ENCODE data around the gene PMAIP1.

Gene PMAIP1

GRCh38 chr18:59916746-59917145 lies 16.9 kb downstream of the PMAIP1 start:
- DNase-seq, result no peak

- no peak for DNase-seq
Observed at GRCh38 chr18:59917422-59917821, 17.6 kb downstream of the PMAIP1 start.

DNA sequence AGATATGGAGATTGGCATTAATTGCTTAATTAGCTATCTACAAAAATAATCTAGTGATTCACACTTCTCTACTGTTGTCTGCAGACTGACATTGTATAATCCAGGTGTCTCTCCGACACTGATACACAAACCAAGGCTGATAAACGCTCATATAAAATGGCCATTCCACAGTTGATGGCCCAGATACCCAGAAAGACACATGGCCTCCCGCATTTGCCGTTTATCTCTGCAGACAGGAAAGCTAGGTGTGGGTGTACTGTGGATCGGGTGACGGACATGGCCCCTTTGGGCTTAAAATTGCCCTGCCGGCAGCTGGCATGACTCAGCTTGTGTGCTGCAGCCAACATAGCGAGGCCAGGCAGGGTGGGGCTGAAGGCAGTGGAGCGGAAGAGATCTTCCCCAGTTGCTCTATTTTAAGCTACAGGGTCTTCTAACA lies 18.5 kb downstream of the PMAIP1 start:
- no peak for DNase-seq

DNA sequence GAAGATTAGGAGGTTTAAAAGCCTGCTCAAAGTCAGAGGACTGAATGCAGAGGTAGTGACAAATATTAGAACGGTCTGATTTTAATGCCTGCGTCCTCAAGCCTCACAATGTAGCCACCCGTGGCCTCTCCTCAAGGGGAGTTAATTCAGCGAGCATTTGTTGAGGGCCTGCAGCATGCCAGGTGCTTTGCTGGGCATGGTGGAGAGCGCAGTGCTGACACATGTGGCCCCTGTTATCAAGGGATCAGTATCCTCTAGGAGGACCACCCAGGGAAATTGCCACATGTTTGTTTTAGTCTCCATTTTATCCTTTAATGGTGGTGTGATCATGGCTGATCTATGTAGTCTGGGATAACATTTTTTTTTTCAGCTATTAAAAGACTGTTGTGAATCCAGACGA lies 19.2 kb downstream of the PMAIP1 start:
- no peak for DNase-seq

GRCh38 chr18:59921384-59921891 lies 21.6 kb downstream of the PMAIP1 start:
- peak in 1 of 2 donors; percentile 31 for DNase-seq

GRCh38 chr18:59923539-59924196 lies 23.9 kb downstream of the PMAIP1 start:
- DNase-seq, result no peak

DNA sequence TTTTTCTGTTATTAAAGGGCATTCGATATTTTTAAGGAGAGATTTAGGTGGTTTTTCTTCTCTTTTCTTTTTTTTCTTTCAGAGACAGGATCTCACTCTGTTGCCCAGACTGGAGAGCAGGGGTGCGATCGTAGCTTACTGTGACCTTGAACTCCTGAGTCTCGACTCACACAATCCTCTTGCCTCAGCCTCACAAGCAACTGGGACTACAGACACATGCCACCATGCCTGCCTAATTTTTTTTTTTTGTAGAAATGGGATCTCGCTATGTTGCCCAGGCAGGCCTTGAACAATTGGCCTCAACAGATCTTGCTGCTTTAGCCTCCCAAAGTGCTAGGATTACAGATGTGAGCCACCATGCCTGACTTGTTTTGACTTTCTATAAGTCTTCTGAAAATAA lies 26.3 kb downstream of the PMAIP1 start:
- no peak for DNase-seq

DNA sequence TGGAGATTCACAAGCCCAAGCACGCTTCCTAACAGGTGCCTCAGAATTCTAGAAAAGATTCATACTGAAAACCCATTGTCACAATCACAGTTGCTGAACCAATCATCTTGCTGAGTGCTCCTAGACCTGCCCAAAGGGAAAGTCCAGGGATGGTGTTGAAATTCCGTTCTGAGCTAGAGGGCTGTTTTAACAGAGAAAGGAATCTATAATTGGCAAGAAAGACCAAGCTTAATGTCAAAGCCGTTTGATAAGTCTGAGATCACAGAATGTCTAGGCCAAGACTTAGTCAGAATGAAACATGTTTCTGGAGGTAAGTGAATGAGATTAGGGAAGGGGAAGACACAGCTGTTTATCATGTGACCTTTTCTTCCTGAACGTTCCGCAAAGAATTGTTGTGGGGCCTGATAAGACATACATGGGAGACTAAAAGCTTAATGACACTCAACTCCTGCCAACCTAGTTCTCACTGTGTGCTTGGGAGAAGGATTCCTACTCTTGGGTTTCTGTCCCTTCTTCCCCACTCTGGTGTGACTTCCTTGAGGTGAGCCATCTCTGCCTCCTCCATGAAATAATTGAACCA lies 27.5 kb downstream of the PMAIP1 start:
- peak in 1 of 2 donors; percentile 31 for DNase-seq

GRCh38 chr18:59928201-59928600 lies 28.4 kb downstream of the PMAIP1 start:
- DNase-seq, result no peak

DNA sequence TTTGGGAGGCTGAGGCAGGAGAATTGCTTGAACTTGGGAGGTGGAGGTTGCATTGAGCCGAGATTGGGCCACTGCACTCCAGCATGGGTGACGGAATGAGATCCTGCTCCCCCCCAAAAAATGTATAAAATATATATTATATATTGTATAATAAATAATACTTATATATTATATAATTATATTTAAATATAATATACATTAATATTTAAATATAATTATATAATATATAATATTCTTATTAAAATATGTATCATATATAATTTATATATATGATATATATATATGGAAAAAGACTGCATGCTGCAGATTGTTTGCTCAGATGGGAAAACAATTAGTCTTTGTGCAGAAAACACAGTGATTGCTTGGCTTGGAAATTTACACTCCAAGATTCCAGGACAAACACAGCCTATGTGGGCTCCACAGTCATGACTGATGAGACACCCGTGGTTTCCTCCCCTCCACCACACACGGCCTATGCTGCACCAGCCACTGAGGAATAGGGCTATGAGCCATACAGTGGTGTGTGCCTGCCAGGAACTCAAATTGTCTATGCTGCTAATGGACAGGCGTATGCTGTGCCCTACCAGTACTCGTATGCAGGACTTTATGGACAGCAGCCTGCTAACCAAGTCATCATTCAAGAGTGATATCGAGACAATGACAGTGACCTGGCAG lies 30.0 kb downstream of the PMAIP1 start:
- DNase-seq, result no peak

DNA sequence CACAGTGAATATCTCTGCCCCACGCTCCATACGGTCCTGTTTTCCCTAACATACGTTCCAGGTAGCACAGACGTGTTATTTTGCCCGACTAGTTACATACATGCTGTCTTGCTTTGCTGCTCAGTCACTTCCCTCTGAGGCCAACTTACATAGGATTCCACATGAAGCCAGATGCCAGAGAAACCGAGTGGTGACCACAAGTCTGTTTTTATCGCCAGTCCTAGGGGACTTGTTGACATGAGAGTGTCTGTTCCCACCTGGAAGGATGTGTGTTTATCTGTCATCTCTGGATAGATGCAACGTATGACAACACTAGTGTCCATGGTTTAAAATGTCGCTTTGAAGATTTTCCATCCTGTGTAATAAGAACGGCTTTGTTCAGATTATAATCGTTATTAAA lies 32.6 kb downstream of the PMAIP1 start:
- no peak for DNase-seq

GRCh38 chr18:59938676-59939075 lies 38.9 kb downstream of the PMAIP1 start:
- DNase-seq, result no peak

DNA sequence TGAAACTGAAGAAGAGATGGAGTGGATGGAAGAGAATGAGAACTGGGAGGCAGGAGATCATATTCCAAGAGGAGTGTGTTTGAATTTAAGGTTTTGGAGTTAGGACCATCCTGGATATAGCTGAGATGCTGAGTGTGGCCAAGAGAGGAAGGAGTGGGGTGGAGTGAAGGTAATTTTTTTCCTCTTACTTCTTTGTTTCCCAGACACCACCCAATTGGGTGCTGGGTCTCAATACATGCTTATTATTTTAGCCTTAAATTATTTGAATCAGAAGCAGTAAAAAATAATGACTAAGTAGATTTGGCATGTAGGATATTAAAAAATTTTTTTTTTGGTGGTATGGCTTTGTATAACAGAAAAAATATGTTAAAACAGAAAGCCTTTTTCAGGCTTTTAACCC lies 39.3 kb downstream of the PMAIP1 start:
- no peak for DNase-seq

DNA sequence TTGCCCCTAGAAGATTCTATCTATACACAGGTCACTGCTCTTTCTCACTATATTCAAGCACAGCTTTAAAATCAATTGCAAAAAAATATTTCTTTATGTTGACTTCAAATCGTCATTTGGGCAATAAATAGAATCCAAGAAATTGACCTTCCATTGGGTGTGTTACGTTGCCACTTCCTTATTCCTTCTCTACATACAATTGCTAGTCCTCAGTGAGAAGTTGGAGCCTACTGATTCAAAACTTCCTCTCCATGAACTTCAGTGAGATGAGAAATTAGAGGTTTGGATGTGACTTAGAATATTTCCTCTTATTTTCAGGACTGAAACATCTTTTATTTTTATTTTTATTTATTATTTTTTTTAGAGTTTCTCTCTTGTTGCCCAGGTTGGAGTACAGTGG lies 40.3 kb downstream of the PMAIP1 start:
- DNase-seq, result no peak

DNA sequence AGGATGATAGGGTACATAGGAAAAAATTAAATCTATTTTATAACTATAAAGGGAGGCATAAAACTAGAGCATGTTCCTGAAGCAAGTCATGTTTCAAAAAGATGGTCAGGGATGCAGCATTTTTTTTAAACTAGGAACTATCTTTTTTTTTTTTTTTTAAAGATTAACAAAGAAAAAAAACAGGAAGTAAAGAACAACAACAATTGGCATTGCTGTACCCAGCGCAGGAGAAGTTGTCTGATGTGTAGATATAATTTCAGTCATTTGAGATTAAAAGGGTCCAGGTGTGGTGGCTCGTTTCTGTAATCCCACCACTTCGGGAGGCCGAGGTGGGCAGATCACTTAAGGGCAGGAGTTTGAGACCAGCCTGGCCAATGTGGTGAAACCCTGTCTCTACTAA lies 41.5 kb downstream of the PMAIP1 start:
- no peak for DNase-seq

DNA sequence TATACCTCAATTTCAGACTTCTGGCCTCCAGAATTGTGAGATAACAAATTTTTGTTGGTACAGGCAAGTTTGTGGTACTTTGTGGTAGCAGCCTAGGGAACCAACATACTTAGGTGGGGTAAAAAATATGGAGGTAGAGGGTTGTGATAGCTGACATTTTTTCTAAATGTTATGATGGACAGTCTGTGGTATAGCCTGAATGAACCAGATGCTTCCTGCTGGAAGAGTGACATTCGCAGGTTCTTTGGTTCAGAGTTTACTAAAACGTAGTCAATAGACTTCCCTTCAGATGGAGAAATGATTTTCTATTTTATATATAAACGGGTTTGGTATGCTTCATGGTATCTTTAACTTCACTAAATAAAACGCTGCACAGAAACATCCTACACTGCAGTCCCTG lies 42.8 kb downstream of the PMAIP1 start:
- DNase-seq, result no peak

DNA sequence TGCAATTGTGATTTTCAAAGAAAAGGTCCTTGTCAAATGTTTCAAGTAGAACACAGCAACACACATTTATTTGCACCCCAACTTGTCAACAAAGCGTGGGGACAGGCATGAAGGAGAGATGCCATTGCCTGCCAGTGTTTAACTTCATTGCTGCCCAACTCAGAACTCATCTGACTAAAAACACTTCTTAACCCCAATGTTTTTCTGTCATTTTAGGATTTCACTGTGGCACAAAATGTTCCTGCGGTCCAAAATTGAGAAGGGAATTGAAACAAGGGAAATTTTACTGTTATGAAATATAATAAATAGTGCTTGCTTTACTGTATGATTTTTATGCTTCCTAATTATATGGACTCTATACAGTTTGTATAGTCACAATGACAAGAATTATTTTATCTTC lies 45.7 kb downstream of the PMAIP1 start:
- DNase-seq, result no peak

GRCh38 chr18:59950215-59950944 lies 50.6 kb downstream of the PMAIP1 start:
- peak; percentile 9 to 15 for DNase-seq

- DNase-seq, result no peak
Observed at GRCh38 chr18:59951591-59951990, 51.8 kb downstream of the PMAIP1 start.

DNA sequence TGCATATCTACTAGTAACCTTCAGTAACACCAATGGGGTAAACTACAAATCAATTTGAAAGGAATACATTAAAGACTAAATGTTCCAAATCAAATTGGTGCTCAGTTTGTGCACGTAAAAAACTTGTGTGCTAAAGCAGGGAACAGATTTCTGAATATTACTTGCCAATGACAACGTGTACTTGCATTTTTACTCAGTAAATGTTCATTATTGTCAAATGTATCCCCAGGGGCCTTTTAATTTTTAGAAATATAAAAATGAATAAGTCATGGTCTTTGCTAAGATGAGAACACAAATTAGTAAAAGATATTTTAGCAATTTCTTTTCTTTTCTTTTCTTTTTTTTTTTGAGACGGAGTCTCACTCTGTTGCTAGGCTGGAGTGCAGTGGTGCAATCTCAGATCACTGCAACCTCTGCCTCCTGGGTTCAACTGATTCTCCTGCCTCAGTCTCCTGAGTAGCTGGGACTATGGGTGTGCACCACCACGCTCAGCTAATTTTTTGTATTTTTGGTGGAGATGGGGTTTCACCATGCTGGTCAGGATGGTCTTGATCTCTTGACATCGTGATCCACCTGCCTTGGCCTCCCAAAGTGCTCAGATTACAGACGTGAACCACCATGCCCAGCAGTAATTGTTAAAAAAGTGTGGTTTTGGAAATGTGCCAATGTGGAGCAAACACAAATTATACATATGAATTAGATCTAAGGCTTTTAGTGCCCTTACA lies 52.6 kb downstream of the PMAIP1 start:
- no peak for DNase-seq
